HCT116 (cell line): ENCODE results near the gene NAXE. TPM values are rescaled to one million over a fixed set of nuclear protein-coding genes. Genes with fewer than 3 reads are reported as not detected.
A peak's percentile ranks its signal among the peaks of the same experiment; 100 is the strongest.

Source experiments
- ATAC-seq: fragments of 200-7000 bp; cut with Tn5 transposase; 2 replicates; pipeline ENCODE4 v1.9.1; 2020; ENCODE audit warnings: mild to moderate bottlenecking, moderate library complexity
- BruUV-seq: library from RNA; stranded (reverse); fragments of 400-500 nt; replicated peaks from 2 replicates; lab custom pipeline; 2021; lab: Mats Ljungman, UMichigan
- CTCF ChIA-PET: fragments of 300-600 bp; sonication (Branson Sonifier 250); formaldehyde crosslinking; loops from one replicate; lab custom pipeline; 2021; ENCODE audit warnings: antibody characterized with exemption; lab: Charles Lee
- POLR2A ChIA-PET: fragments of 300-600, 350-600 bp; sonication (Branson Sonifier 250); formaldehyde crosslinking; loops from one replicate; lab custom pipeline; 2021; ENCODE audit warnings: antibody characterized with exemption; lab: Charles Lee
- RAD21 ChIA-PET, 2 experiments: fragments of 300-600 bp; sonication (Branson Sonifier 250); formaldehyde crosslinking; loops; one replicate each; lab custom pipeline; 2023; ENCODE audit warnings: low total read pairs in 2 of 2; ENCODE audit not compliant: uncharacterized antibody in 2 of 2, unreplicated experiment in 2 of 2, low non-redundant PET in 1 of 2; lab: Charles Lee
- DNase-seq: peaks from one replicate; pipeline ENCODE4 v3.0.0-alpha.2; 2010; ENCODE audit warnings: low read depth, low spot score
- H2AFZ ChIP-seq: fragments of 200-600 bp; shearing (Covaris generic), sonication (generic); 2 replicates; pipeline ENCODE4 v1.6.1; 2017; ENCODE audit warnings: low read depth, mixed run types, mixed read lengths, antibody characterized with exemption, low read length; ENCODE audit not compliant: poor library complexity, severe bottlenecking
- H3K27ac ChIP-seq: 2 replicates; pipeline ENCODE4 v1.5.1; 2012; ENCODE audit warnings: low read depth, low read length
- H3K27me3 ChIP-seq: fragments of 200-600 bp; sonication (generic); 2 replicates; pipeline ENCODE4 v1.6.1; 2016; ENCODE audit warnings: mixed run types, low read length, mixed read lengths; ENCODE audit not compliant: insufficient read depth
- H3K36me3 ChIP-seq, 2 experiments: fragments of 200-500 bp in 1 of 2; fragments of 200-600 bp in 1 of 2; sonication (Bioruptor generic) in 1 of 2; sonication (generic) in 1 of 2; 2 replicates each; pipeline versions ENCODE4 v1.5.1 to v1.6.1; 2014 to 2016; ENCODE audit warnings: low read length in 2 of 2, inconsistent platforms in 1 of 2, mixed read lengths in 1 of 2, mixed run types in 1 of 2; ENCODE audit not compliant: insufficient read depth in 2 of 2, control insufficient read depth in 1 of 2
- H3K4me1 ChIP-seq, 2 experiments: fragments of 200-600 bp in 1 of 2; sonication (generic) in 1 of 2; 2 replicates each; pipeline versions ENCODE4 v1.5.1 to v1.6.1; 2012 to 2017; ENCODE audit warnings: low read length in 2 of 2, inconsistent platforms in 1 of 2, mild to moderate bottlenecking in 1 of 2, mixed read lengths in 1 of 2, mixed run types in 1 of 2, moderate library complexity in 1 of 2; ENCODE audit not compliant: insufficient read depth in 2 of 2, control insufficient read depth in 1 of 2
- H3K4me2 ChIP-seq: fragments of 200-600 bp; sonication (generic); 2 replicates; pipeline ENCODE4 v1.6.1; 2017; ENCODE audit warnings: mixed run types, low read length, mixed read lengths
- H3K4me3 ChIP-seq, 2 experiments: fragments of 200-600 bp in 1 of 2; sonication (generic) in 1 of 2; replicated peaks in 1 of 2; 2 replicates each; pipeline ENCODE4 v1.5.1; 2011 to 2016; ENCODE audit warnings: low read length in 2 of 2, control low read depth in 1 of 2, low read depth in 1 of 2, mild to moderate bottlenecking in 1 of 2, mixed read lengths in 1 of 2, mixed run types in 1 of 2
- H3K79me2 ChIP-seq: fragments of 200-600 bp; sonication (generic); 2 replicates; pipeline ENCODE4 v1.6.1; 2017; ENCODE audit warnings: mild to moderate bottlenecking, mixed run types, low read length, moderate library complexity, mixed read lengths; ENCODE audit not compliant: insufficient read depth
- H3K9ac ChIP-seq: fragments of 200-600 bp; sonication (generic); 2 replicates; pipeline ENCODE4 v1.6.1; 2016; ENCODE audit warnings: low read length, mixed read lengths
- H3K9me2 ChIP-seq: fragments of 200-600 bp; sonication (generic), shearing (Covaris generic); 2 replicates; pipeline ENCODE4 v1.6.1; 2017; ENCODE audit warnings: mixed run types, mild to moderate bottlenecking, moderate library complexity; ENCODE audit not compliant: insufficient read depth
- H3K9me3 ChIP-seq, 2 experiments: fragments of 200-500 bp in 1 of 2; fragments of 200-600 bp in 1 of 2; sonication (Bioruptor generic) in 1 of 2; sonication (generic) in 1 of 2; 2 replicates each; pipeline ENCODE4 v1.6.1; 2014 to 2017; ENCODE audit warnings: low read length in 2 of 2, mixed read lengths in 2 of 2, inconsistent platforms in 1 of 2, low read depth in 1 of 2, mild to moderate bottlenecking in 1 of 2, mixed run types in 1 of 2, moderate library complexity in 1 of 2; ENCODE audit not compliant: control insufficient read depth in 1 of 2, insufficient read depth in 1 of 2
- H4K20me1 ChIP-seq: fragments of 200-600 bp; sonication (generic), shearing (Covaris generic); 2 replicates; pipeline ENCODE4 v1.6.1; 2017; ENCODE audit warnings: mixed run types, mild to moderate bottlenecking, moderate library complexity; ENCODE audit not compliant: insufficient read depth
- CEBPB ChIP-seq: IDR thresholded peaks from 2 replicates; pipeline ENCODE4 v1.6.1; 2012; ENCODE audit warnings: low read depth
- EZH2phosphoT487 ChIP-seq: fragments of 200-600 bp; IDR thresholded peaks from 2 replicates; pipeline ENCODE4 v1.6.1; 2018; ENCODE audit warnings: antibody characterized with exemption, borderline replicate concordance
- FOSL1 ChIP-seq: IDR thresholded peaks from 2 replicates; pipeline ENCODE4 v1.6.1; 2012; ENCODE audit warnings: low read depth
- JUND ChIP-seq: IDR thresholded peaks from 2 replicates; pipeline ENCODE4 v1.6.1; 2012
- POLR2A ChIP-seq: IDR thresholded peaks from 2 replicates; pipeline ENCODE4 v1.7.0; 2011; ENCODE audit warnings: borderline replicate concordance; ENCODE audit not compliant: insufficient read depth, insufficient read length; ENCODE audit errors: extremely low read depth
- POLR2AphosphoS5 ChIP-seq: IDR thresholded peaks from 2 replicates; pipeline ENCODE4 v1.6.1; 2011; ENCODE audit warnings: mild to moderate bottlenecking, low read depth, low read length, moderate library complexity
- SIN3A ChIP-seq: IDR thresholded peaks from 2 replicates; pipeline ENCODE4 v1.6.1; 2012; ENCODE audit warnings: low read depth
- SRF ChIP-seq: IDR thresholded peaks from 2 replicates; pipeline ENCODE4 v1.6.1; 2012; ENCODE audit warnings: low read depth
- TCF7L2 ChIP-seq: IDR thresholded peaks from 2 replicates; pipeline ENCODE4 v1.7.0; 2011; ENCODE audit warnings: borderline replicate concordance, inconsistent platforms; ENCODE audit not compliant: insufficient read depth, insufficient read length; ENCODE audit errors: extremely low read depth
- YY1 ChIP-seq: IDR thresholded peaks from 2 replicates; pipeline ENCODE4 v1.6.1; 2011; ENCODE audit warnings: low read length, low read depth, moderate library complexity, mild to moderate bottlenecking; ENCODE audit not compliant: insufficient replicate concordance; ENCODE audit errors: extremely low read depth
- intact Hi-C: fragments of 100-400 bp; cut with micrococcal nuclease; formaldehyde crosslinking; loops from 2 replicates; pipeline ENCODE4 v1.10.0; 2022
- total RNA-seq: library from RNA; stranded (reverse); gene quantifications from one replicate; pipeline ENCODE4 v1.2.1, GENCODE V29; 2021; ENCODE audit not compliant: unreplicated experiment
- TF ChIP-seq, protein P1 (sequence below), 3 experiments: fragments of 200-600 bp in 1 of 3; sonication (generic) in 1 of 3; IDR thresholded peaks in 2 of 3; conservative IDR thresholded peaks in 1 of 3; 2 replicates each; pipeline ENCODE4 v1.5.1; 2012 to 2017; ENCODE audit warnings: low read depth in 2 of 3, low read length in 2 of 3, antibody characterized with exemption in 1 of 3, borderline replicate concordance in 1 of 3, control low read depth in 1 of 3, mild to moderate bottlenecking in 1 of 3, mixed read lengths in 1 of 3, mixed run types in 1 of 3, moderate library complexity in 1 of 3; ENCODE audit not compliant: insufficient read depth in 1 of 3

NAXE gene
- total RNA-seq, 1 experiment from 2014 or later = 139 TPM

DNA sequence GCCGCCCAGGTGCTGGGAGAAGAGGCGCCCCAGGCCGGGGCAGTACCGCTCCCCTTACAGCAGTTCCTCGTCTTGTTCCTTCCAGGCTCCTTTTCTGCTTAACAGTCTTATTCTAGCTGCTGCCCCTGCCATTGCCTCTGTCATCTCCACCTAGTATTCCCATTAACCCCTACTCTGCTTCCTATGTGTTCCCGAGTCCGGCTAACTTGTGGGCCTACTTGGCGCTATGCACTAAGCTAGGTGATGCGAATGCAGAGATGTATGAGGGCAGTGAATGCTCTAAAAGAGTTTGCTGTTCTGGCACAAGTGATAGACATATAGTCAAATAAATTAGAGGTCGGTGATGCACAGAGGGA, 18.9 kb upstream of the NAXE start:
- H3K9me2 ChIP-seq = no peaks in the 10 kb centered on the region
- H3K4me2 ChIP-seq = peak overlapping the region; percentile 99
- H3K4me1 ChIP-seq = peaks cover 9 to 14% of the 10 kb centered on the region in 2 experiments
- H3K9me3 ChIP-seq = no peaks in the 10 kb centered on the region
- ATAC-seq (no peak), DNase-seq (no peak)
- peaks cover 0 to 4% of the 10 kb centered on the region in 2 experiments; a peak in 1 of 4 replicates for H3K36me3 ChIP-seq
- H2AFZ ChIP-seq = peak overlapping the region; percentile 35
- RAD21 ChIA-PET = no interaction called here
- CTCF ChIA-PET = no interaction called here
- peaks cover 26% of the 10 kb centered on the region for H3K79me2 ChIP-seq
- no peak for TF ChIP-seq POLR2AphosphoS5
- TF ChIP-seq FOSL1 = no peak
- no peak for TF ChIP-seq SIN3A
- TF ChIP-seq JUND = no peak
- TF ChIP-seq POLR2A = no peak
- no peak for TF ChIP-seq CEBPB
- no peak for TF ChIP-seq SRF
- no peak for TF ChIP-seq YY1
- TF ChIP-seq TCF7L2 = no peak
- TF ChIP-seq, protein P1, sequence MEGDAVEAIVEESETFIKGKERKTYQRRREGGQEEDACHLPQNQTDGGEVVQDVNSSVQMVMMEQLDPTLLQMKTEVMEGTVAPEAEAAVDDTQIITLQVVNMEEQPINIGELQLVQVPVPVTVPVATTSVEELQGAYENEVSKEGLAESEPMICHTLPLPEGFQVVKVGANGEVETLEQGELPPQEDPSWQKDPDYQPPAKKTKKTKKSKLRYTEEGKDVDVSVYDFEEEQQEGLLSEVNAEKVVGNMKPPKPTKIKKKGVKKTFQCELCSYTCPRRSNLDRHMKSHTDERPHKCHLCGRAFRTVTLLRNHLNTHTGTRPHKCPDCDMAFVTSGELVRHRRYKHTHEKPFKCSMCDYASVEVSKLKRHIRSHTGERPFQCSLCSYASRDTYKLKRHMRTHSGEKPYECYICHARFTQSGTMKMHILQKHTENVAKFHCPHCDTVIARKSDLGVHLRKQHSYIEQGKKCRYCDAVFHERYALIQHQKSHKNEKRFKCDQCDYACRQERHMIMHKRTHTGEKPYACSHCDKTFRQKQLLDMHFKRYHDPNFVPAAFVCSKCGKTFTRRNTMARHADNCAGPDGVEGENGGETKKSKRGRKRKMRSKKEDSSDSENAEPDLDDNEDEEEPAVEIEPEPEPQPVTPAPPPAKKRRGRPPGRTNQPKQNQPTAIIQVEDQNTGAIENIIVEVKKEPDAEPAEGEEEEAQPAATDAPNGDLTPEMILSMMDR (IDR thresholded peaks at IDR 0.05 in 2 of 3, conservative IDR thresholded peaks at IDR 0.05 in 1 of 3; ENCODE audit: borderline replicate concordance in 1 of 3, insufficient read depth in 1 of 3, low read depth in 2 of 3, low read length in 2 of 3) = no peak
- TF ChIP-seq EZH2phosphoT487 = no peak
- H3K27ac ChIP-seq = no peak overlapping the region
- H4K20me1 ChIP-seq = no peaks in the 10 kb centered on the region
- H3K4me3 ChIP-seq = peak overlapping the region; percentile 80 to 96
- BruUV-seq = no TSS peak
- H3K9ac ChIP-seq = peak overlapping the region; percentile 81
- intact Hi-C loops = no loop called here
- POLR2A ChIA-PET = no interaction called here
- no peaks in the 10 kb centered on the region for H3K27me3 ChIP-seq
